Measurements from ENCODE around the gene PRKG1.
"Not testable (repeated sequence)": the region's sequence is repeated elsewhere in the genome, so short reads cannot be mapped to it uniquely, and the experiment has no call there.

PRKG1 gene

DNA sequence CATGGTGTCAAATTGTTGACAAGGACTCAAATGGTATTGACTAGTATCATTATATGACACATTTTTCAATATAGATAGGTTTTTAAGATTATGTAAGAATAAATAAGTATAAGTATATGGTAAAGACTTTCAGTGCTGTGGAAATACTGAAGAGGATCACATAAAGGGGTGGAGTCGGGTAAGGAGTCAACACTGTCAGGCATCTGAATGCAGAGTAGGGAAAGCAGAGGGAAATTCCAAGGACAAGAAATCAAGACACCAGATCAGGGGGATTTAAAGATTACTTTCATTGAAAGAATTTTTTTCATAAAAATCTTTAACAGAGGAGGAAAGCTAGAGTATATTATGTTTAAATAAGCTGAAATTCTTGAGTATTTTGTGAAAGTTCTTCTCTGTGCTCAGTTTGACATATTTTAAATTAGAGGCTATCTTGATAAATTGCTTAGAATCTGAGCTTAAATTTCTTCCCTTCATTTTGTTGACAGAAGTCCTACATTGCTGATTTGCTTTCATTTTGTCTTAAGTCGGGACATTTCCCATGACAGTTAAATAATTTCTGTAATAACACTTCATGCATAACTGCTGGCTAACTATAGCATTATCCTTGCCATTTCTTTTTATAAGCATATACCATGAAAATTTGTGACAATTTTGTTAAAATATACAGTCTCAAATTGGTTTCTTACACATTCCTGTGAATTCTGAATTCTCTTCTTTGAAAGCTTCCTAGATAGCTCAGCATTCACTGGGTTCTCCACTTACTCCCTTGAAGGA is 244.3 kb downstream of the PRKG1 start:
- FAIRE-seq (no peak), DNase-seq (ENCODE audit: insufficient read length, low spot score) (no peak)
- TF ChIP-seq POU2F2 (IDR thresholded peaks at IDR 0.05; ENCODE audit: low read depth, low read length) (no peak), POLR2A (IDR thresholded peaks at IDR 0.05; ENCODE audit: low read depth, low read length) (no peak), TAF1 (IDR thresholded peaks at IDR 0.05; ENCODE audit: low read depth, low read length) (no peak), POLR2AphosphoS5 (IDR thresholded peaks at IDR 0.05; ENCODE audit: low read depth, low read length) (no peak), SPI1 (IDR thresholded peaks at IDR 0.05; ENCODE audit: low read depth, low read length) (no peak), PAX5 (IDR thresholded peaks at IDR 0.05; ENCODE audit: insufficient read depth, low read length, severe bottlenecking) (no peak)

DNA sequence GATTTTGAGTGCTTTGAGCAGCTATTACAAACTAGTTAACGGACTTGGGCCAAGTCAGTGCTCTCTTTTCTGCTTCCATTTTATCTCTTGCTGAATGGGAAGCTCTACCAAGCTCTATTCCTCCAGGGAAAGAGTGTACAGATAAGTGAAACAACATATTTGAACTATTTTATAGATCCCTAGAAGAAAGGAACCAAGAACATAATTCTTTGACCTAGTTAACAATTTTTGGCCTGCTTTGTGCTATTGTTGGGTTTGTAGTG is 244.8 kb downstream of the PRKG1 start:
- TF ChIP-seq POLR2AphosphoS5 (IDR thresholded peaks at IDR 0.05; ENCODE audit: low read depth, low read length) (no peak), POU2F2 (IDR thresholded peaks at IDR 0.05; ENCODE audit: low read depth, low read length) (no peak), SPI1 (IDR thresholded peaks at IDR 0.05; ENCODE audit: low read depth, low read length) (no peak), TAF1 (IDR thresholded peaks at IDR 0.05; ENCODE audit: low read depth, low read length) (no peak), PAX5 (IDR thresholded peaks at IDR 0.05; ENCODE audit: insufficient read depth, low read length, severe bottlenecking) (no peak), POLR2A (IDR thresholded peaks at IDR 0.05; ENCODE audit: low read depth, low read length) (no peak)
- DNase-seq (ENCODE audit: insufficient read length, low spot score) (no peak), FAIRE-seq (no peak)

DNA sequence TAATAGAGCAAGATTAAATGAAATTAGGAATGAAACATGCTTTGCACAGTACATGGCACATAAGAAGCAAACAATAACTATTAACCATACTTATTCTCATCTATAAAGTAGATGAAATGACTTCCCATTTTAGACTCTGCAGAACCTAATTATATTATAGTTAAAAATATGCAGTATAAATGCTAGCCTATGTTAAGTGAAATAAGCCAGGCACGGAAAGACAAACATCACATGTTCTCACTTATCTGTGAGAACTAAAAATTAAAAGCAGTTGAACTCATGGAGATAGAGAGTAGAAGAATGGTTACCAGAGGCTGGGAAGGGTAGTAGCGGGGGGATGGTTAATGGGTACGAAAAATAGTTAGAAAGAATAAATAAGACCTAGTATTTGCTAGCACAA is 247.0 kb downstream of the PRKG1 start:
- no peak for TF ChIP-seq POLR2AphosphoS5 (IDR thresholded peaks at IDR 0.05; ENCODE audit: low read depth, low read length)
- TF ChIP-seq POLR2A (IDR thresholded peaks at IDR 0.05; ENCODE audit: low read depth, low read length), result no peak
- no peak for TF ChIP-seq SPI1 (IDR thresholded peaks at IDR 0.05; ENCODE audit: low read depth, low read length)
- no peak for TF ChIP-seq TAF1 (IDR thresholded peaks at IDR 0.05; ENCODE audit: low read depth, low read length)
- TF ChIP-seq POU2F2 (IDR thresholded peaks at IDR 0.05; ENCODE audit: low read depth, low read length), result no peak
- TF ChIP-seq PAX5 (IDR thresholded peaks at IDR 0.05; ENCODE audit: insufficient read depth, low read length, severe bottlenecking), result no peak
- DNase-seq (ENCODE audit: insufficient read length, low spot score) (no peak), FAIRE-seq (no peak)

DNA sequence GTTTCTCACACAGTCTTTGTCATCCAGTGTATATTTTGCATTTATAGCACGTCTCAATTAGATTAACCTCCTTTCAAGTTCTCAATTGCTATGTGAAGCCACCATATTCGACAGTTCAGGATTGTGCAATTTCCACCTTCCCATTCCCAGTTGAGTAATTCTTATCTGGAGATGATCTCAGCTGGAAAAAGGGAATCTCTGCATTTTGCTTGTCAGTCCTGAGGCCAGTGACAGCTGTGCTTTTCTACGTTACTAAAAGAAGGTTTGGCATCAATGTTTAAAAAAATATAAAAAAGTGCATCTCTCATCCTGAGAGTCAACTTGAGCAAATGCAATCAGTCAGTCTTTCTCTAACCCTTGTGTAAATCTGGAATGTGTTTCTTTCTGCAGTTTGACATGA is 247.7 kb downstream of the PRKG1 start:
- no peak for DNase-seq (ENCODE audit: insufficient read length, low spot score)
- no peak for FAIRE-seq
- TF ChIP-seq POU2F2 (IDR thresholded peaks at IDR 0.05; ENCODE audit: low read depth, low read length) (no peak), TAF1 (IDR thresholded peaks at IDR 0.05; ENCODE audit: low read depth, low read length) (no peak), POLR2AphosphoS5 (IDR thresholded peaks at IDR 0.05; ENCODE audit: low read depth, low read length) (no peak), SPI1 (IDR thresholded peaks at IDR 0.05; ENCODE audit: low read depth, low read length) (no peak), POLR2A (IDR thresholded peaks at IDR 0.05; ENCODE audit: low read depth, low read length) (no peak), PAX5 (IDR thresholded peaks at IDR 0.05; ENCODE audit: insufficient read depth, low read length, severe bottlenecking) (no peak)

DNA sequence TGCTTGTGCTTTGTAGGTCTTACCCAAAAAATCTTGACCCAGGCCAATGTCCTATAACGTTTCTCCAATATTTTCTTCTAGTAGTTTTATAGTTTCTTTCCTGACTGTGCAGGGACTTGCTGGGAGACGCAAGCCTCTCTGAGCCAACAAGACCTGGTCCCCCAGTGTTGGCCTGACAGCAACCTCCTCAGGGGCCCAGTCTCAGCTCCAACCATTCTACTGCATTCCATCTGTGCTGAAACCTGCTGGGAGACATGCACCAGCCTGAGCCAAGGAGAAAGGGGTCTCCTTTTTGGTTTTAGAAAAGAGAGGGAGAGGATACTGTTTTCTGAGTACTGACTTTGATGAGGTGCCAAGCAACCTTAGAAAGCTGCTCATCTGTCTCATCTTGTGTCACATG is 251.4 kb downstream of the PRKG1 start:
- DNase-seq (ENCODE audit: insufficient read length, low spot score), result no peak
- TF ChIP-seq SPI1 (IDR thresholded peaks at IDR 0.05; ENCODE audit: low read depth, low read length) (no peak), POU2F2 (IDR thresholded peaks at IDR 0.05; ENCODE audit: low read depth, low read length) (no peak), POLR2AphosphoS5 (IDR thresholded peaks at IDR 0.05; ENCODE audit: low read depth, low read length) (no peak), TAF1 (IDR thresholded peaks at IDR 0.05; ENCODE audit: low read depth, low read length) (no peak)
- FAIRE-seq, result no peak

DNA sequence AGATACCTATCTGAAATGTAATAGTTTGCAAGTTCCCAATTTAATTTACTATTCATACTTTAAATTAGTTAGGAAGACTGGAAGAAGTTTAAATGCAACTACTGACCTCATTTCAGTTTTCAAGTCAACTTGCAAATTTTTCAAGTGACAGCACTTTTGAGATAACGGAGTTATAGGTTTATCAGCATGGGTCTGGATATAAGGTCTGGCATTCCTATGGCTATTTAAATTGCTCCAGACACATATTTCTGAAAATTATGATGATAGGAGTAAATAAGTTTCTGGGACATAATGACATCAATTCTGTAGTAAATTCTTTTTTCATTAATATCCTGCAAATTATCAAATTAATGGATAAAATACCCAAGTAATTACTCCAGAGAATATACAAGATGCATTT is 251.9 kb downstream of the PRKG1 start:
- TF ChIP-seq POLR2AphosphoS5 (IDR thresholded peaks at IDR 0.05; ENCODE audit: low read depth, low read length), result no peak
- no peak for TF ChIP-seq POU2F2 (IDR thresholded peaks at IDR 0.05; ENCODE audit: low read depth, low read length)
- no peak for TF ChIP-seq TAF1 (IDR thresholded peaks at IDR 0.05; ENCODE audit: low read depth, low read length)
- FAIRE-seq (no peak), DNase-seq (ENCODE audit: insufficient read length, low spot score) (no peak)

DNA sequence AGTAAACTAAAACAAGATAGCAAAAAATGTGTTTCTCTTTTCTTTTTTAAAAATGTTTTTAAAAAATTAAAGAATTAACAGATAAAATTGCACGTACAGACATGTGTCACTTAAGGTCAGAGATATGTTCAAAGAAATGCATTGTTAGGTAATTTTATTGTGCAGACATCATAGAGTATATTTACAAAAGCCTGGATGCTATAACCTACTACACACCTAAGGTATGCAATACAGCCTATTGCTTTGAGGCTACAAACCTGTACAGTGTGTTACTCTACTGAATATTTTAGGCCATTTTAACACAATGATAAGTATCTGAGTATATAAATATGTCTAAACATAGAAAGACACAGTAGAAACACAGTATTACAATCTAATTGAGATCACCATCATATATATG is 253.1 kb downstream of the PRKG1 start:
- no peak for DNase-seq (ENCODE audit: insufficient read length, low spot score)
- FAIRE-seq, result no peak
- no peak for TF ChIP-seq SPI1 (IDR thresholded peaks at IDR 0.05; ENCODE audit: low read depth, low read length)
- no peak for TF ChIP-seq TAF1 (IDR thresholded peaks at IDR 0.05; ENCODE audit: low read depth, low read length)
- TF ChIP-seq POLR2A (IDR thresholded peaks at IDR 0.05; ENCODE audit: low read depth, low read length), result no peak
- TF ChIP-seq POLR2AphosphoS5 (IDR thresholded peaks at IDR 0.05; ENCODE audit: low read depth, low read length), result no peak
- TF ChIP-seq PAX5 (IDR thresholded peaks at IDR 0.05; ENCODE audit: insufficient read depth, low read length, severe bottlenecking), result no peak
- TF ChIP-seq POU2F2 (IDR thresholded peaks at IDR 0.05; ENCODE audit: low read depth, low read length), result no peak

DNA sequence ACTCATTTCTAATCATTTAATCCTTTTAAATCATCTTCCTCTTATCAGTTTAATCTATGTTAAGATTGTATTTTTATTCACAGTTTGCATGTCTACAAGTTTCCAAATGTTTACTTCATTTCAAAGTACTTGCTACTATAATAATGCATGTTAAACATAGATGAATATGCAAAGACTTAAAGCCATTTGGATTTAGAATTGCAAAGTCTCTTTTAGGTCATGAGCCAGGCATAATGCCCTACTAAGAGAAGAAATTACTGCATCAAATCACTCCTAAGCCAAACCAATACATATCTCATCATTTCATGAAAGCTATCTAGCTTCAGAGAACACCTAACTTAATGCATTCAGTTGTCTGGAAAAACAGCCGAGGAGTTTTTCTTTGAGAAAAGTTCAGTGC is 266.1 kb downstream of the PRKG1 start:
- DNase-seq (ENCODE audit: insufficient read length, low spot score), result no peak
- no peak for TF ChIP-seq POLR2AphosphoS5 (IDR thresholded peaks at IDR 0.05; ENCODE audit: low read depth, low read length)
- no peak for TF ChIP-seq PAX5 (IDR thresholded peaks at IDR 0.05; ENCODE audit: insufficient read depth, low read length, severe bottlenecking)
- TF ChIP-seq POLR2A (IDR thresholded peaks at IDR 0.05; ENCODE audit: low read depth, low read length), result no peak
- TF ChIP-seq TAF1 (IDR thresholded peaks at IDR 0.05; ENCODE audit: low read depth, low read length), result no peak
- TF ChIP-seq POU2F2 (IDR thresholded peaks at IDR 0.05; ENCODE audit: low read depth, low read length), result no peak
- no peak for TF ChIP-seq SPI1 (IDR thresholded peaks at IDR 0.05; ENCODE audit: low read depth, low read length)
- FAIRE-seq, result no peak

DNA sequence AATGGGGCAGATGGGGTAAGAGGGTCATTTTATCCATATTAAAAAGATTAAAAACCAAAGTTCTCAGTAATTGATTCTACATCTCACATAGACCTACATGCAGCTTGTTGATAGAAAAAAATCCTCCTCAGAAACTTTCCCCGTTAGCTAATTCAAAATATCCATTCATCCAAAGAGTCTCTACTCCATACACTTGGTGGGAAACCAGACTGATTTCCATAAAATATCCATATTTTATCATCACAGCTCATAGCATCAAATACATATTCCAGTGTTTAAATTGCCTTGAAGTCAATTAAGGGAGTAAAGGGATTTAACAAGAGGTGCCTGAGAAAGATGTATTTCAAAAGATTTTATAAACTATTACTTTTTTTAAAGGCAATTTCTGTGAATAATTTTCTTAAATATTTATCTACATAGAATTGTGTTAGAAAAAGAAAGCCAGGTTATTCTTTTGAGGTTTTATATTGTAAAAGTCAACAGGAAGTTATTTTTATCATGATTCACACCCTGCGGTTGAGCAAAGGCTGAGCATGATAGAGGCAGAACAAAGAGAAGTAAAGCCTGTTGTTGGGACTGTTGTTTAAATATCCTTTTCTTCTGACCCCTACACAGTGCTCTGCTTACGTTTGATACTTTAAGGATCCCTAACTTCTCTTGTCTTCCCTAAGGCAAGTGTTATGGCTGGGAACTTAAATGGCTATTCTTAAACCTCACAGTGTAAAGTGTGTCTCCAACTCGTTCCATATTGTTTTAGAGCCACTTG is 266.7 kb downstream of the PRKG1 start:
- no peak for FAIRE-seq
- no peak for DNase-seq (ENCODE audit: insufficient read length, low spot score)
- TF ChIP-seq POU2F2 (IDR thresholded peaks at IDR 0.05; ENCODE audit: low read depth, low read length), result no peak
- TF ChIP-seq POLR2A (IDR thresholded peaks at IDR 0.05; ENCODE audit: low read depth, low read length), result no peak
- TF ChIP-seq PAX5 (IDR thresholded peaks at IDR 0.05; ENCODE audit: insufficient read depth, low read length, severe bottlenecking), result no peak

DNA sequence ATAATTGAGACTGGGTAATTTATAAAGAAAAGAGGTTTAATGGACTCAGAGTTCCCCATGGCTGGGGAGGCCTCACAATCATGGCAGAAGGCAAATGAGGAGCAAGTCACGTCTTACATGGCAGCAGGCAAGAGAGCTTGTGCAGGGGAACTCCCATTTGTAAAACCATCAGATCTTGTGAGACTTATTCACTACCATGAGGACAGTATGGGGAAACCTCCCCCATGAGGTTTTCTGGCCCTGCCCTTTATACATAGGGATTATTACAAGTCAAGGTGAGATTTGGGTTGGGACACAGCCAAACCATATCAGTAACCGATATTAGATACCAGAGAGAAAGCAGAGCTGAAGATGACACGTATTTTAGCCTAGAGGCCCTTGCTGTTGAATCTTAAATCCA is 267.5 kb downstream of the PRKG1 start:
- DNase-seq (ENCODE audit: insufficient read length, low spot score); FAIRE-seq: not testable (repeated sequence)

All from GM12891 (cell line).